Activated T-cell treated with anti-CD3 and anti-CD28 coated beads for 48 hours (primary cell): ENCODE data around the gene FLT3LG.
A peak's percentile ranks its signal among the peaks of the same experiment; 100 is the strongest.

Experiments used
- DNase-seq: peaks from one replicate; pipeline ENCODE4 v3.0.0-alpha.2; 2020; ENCODE audit warnings: low read depth

The FLT3LG gene

GRCh38 chr19:49473868-49474541 is at the start of gene FLT3LG:
TSS of gene FLT3LG (plus strand) at chr19:49474215. CDS start at chr19:49474640, 425 bp downstream.
- peak; percentile 88 for DNase-seq

GRCh38 chr19:49425178-49425577 is 48.8 kb upstream of the FLT3LG start, which contains the start of gene GFY:
TSS of gene GFY (plus strand) at chr19:49425388. CDS start at chr19:49426431, 1,043 bp downstream.
- DNase-seq = no peak

- DNase-seq = no peak
These were observed 48.0 kb upstream of the FLT3LG start for GRCh38 chr19:49425922-49426592.

- no peak for DNase-seq
These were observed 46.7 kb upstream of the FLT3LG start for GRCh38 chr19:49427339-49427738.

GRCh38 chr19:49427855-49428546 is 46.0 kb upstream of the FLT3LG start:
- DNase-seq = no peak

- DNase-seq = no peak
These were observed 45.2 kb upstream of the FLT3LG start for GRCh38 chr19:49428547-49429451.

GRCh38 chr19:49430172-49430677 is 43.8 kb upstream of the FLT3LG start:
- no peak for DNase-seq

- no peak for DNase-seq
These were observed 43.2 kb upstream of the FLT3LG start for GRCh38 chr19:49430678-49431329.

- DNase-seq = no peak
These were observed 42.7 kb upstream of the FLT3LG start for GRCh38 chr19:49431330-49431749.

- DNase-seq = no peak
These were observed 41.6 kb upstream of the FLT3LG start for GRCh38 chr19:49432141-49433073.

GRCh38 chr19:49433240-49433901 is 40.6 kb upstream of the FLT3LG start:
- no peak for DNase-seq

- DNase-seq = no peak
These were observed 39.0 kb upstream of the FLT3LG start for GRCh38 chr19:49434907-49435583.

- DNase-seq = no peak
These were observed 38.3 kb upstream of the FLT3LG start for GRCh38 chr19:49435670-49436069.

GRCh38 chr19:49436381-49437017 is 37.5 kb upstream of the FLT3LG start:
- peak; percentile 66 for DNase-seq

GRCh38 chr19:49437231-49437630 is 36.8 kb upstream of the FLT3LG start:
- DNase-seq = no peak

- DNase-seq = no peak
These were observed 35.8 kb upstream of the FLT3LG start for GRCh38 chr19:49438261-49438660.

GRCh38 chr19:49439836-49440235 is 34.2 kb upstream of the FLT3LG start:
- DNase-seq = no peak

- DNase-seq = no peak
These were observed 33.4 kb upstream of the FLT3LG start for GRCh38 chr19:49440439-49441209.
